Liver (tissue), 9 donors: ENCODE data around the gene CIPC. TPM values are rescaled to one million over a fixed set of nuclear protein-coding genes. Genes with fewer than 3 reads are reported as not detected.

Source experiments
- DNase-seq: peaks from one replicate; pipeline ENCODE4 v3.0.0-alpha.2; 2017; ENCODE audit warnings: low spot score
- H3K27ac ChIP-seq, 2 donors: one replicate each; pipeline ENCODE4 v1.7.0; 2013; ENCODE audit warnings: inconsistent platforms in 2 of 2, low read length in 2 of 2, control low read depth in 1 of 2, low read depth in 1 of 2, mild to moderate bottlenecking in 1 of 2
- H3K27me3 ChIP-seq, 4 donors: one replicate each; pipeline versions ENCODE4 v1.6.1 to v1.7.0; 2013; ENCODE audit warnings: low read length in 3 of 4, inconsistent platforms in 1 of 4, mild to moderate bottlenecking in 1 of 4, moderate library complexity in 1 of 4; ENCODE audit not compliant: control insufficient read depth in 4 of 4, insufficient read depth in 4 of 4
- H3K36me3 ChIP-seq, 4 donors: one replicate each; pipeline versions ENCODE4 v1.6.1 to v1.7.0; 2013; ENCODE audit warnings: low read length in 3 of 4, mild to moderate bottlenecking in 3 of 4, low read depth in 1 of 4, moderate library complexity in 1 of 4; ENCODE audit not compliant: control insufficient read depth in 4 of 4, insufficient read depth in 3 of 4
- H3K4me1 ChIP-seq, 4 donors: one replicate each; pipeline versions ENCODE4 v1.6.1 to v1.7.0; 2013; ENCODE audit warnings: low read length in 3 of 4, mild to moderate bottlenecking in 3 of 4, moderate library complexity in 1 of 4; ENCODE audit not compliant: control insufficient read depth in 4 of 4, insufficient read depth in 4 of 4
- H3K4me3 ChIP-seq, 3 donors: one replicate each; pipeline versions ENCODE4 v1.6.1 to v1.7.0; 2013; ENCODE audit warnings: low read length in 3 of 3, control low read depth in 1 of 3, low read depth in 1 of 3, mild to moderate bottlenecking in 1 of 3
- H3K9ac ChIP-seq, 2 donors: one replicate each; pipeline ENCODE4 v1.7.0; 2013; ENCODE audit warnings: low read length in 2 of 2, mild to moderate bottlenecking in 2 of 2, moderate library complexity in 2 of 2, control low read depth in 1 of 2, low read depth in 1 of 2
- H3K9me3 ChIP-seq, 4 donors: one replicate each; pipeline versions ENCODE4 v1.6.1 to v1.7.0; 2013; ENCODE audit warnings: low read length in 3 of 4; ENCODE audit not compliant: control insufficient read depth in 4 of 4
- FOXA1 ChIP-seq: IDR thresholded peaks from 2 replicates; pipeline ENCODE4 v1.6.1; 2016; ENCODE audit warnings: antibody characterized with exemption
- FOXA2 ChIP-seq: IDR thresholded peaks from 2 replicates; pipeline ENCODE4 v1.6.1; 2016; ENCODE audit warnings: antibody characterized with exemption
- GABPA ChIP-seq, 2 donors: IDR thresholded peaks in 1 of 2; conservative IDR thresholded peaks in 1 of 2; 2 replicates each; pipeline ENCODE4 v1.6.1; 2016; ENCODE audit warnings: antibody characterized with exemption in 2 of 2, mild to moderate bottlenecking in 1 of 2, moderate library complexity in 1 of 2
- HNF4A ChIP-seq, 2 donors: conservative IDR thresholded peaks; 2 replicates each; pipeline ENCODE4 v1.6.1; 2016; ENCODE audit warnings: antibody characterized with exemption in 2 of 2, mild to moderate bottlenecking in 2 of 2
- HNF4G ChIP-seq: IDR thresholded peaks from 2 replicates; pipeline ENCODE4 v1.6.1; 2016; ENCODE audit warnings: antibody characterized with exemption
- JUND ChIP-seq, 2 donors: IDR thresholded peaks; 2 replicates each; pipeline ENCODE4 v1.6.1; 2016; ENCODE audit warnings: antibody characterized with exemption in 2 of 2
- RAD21 ChIP-seq, 2 donors: IDR thresholded peaks; 2 replicates each; pipeline ENCODE4 v1.6.1; 2016; ENCODE audit warnings: antibody characterized with exemption in 2 of 2, mild to moderate bottlenecking in 2 of 2
- RXRA ChIP-seq, 2 donors: IDR thresholded peaks; 2 replicates each; pipeline ENCODE4 v1.6.1; 2017 to 2018; ENCODE audit warnings: antibody characterized with exemption in 2 of 2, mild to moderate bottlenecking in 1 of 2
- SP1 ChIP-seq: IDR thresholded peaks from 2 replicates; pipeline ENCODE4 v1.6.1; 2018; ENCODE audit warnings: antibody characterized with exemption, mild to moderate bottlenecking
- YY1 ChIP-seq: IDR thresholded peaks from 2 replicates; pipeline ENCODE4 v1.6.1; 2016; ENCODE audit warnings: antibody characterized with exemption, mild to moderate bottlenecking
- WGBS: extraction: QIAGEN DNeasy Blood & Tissue Kit; methylation state at CpG from one replicate; pipeline ENCODE4 v1.1.7; 2013; 5-methylcytosine and 5-hydroxymethylcytosine counted together
- polyA plus RNA-seq, 2 donors: library from polyadenylated mRNA; stranded (reverse) in 1 of 2; unstranded in 1 of 2; fragments of 200-250 nt in 1 of 2; fragments of >200 nt in 1 of 2; fragmentation: Nextera tagmentation in 1 of 2; extraction: Ambion mirVana in 1 of 2; gene quantifications; one replicate each; pipeline versions ENCODE4 v1.2.1 to v1.2.3, GENCODE V29; 2013 to 2015
- total RNA-seq, 2 donors: library from RNA; depleted of rRNA; stranded (reverse); fragments of >200 nt; gene quantifications; one replicate each; pipeline ENCODE4 v1.2.3, GENCODE V29; 2014
- TF ChIP-seq, protein P1 (sequence below): fragments of 150-350 bp; IDR thresholded peaks from 2 replicates; pipeline ENCODE4 v1.5.1; 2017; ENCODE audit warnings: improper control_type of control experiment, low read depth, low read length; ENCODE audit not compliant: missing input control
- TF ChIP-seq, protein P2 (sequence below): IDR thresholded peaks from 2 replicates; pipeline ENCODE4 v1.6.1; 2016; ENCODE audit warnings: antibody characterized with exemption, mild to moderate bottlenecking
- TF ChIP-seq, protein P3 (sequence below): IDR thresholded peaks from 2 replicates; pipeline ENCODE4 v1.6.1; 2016; ENCODE audit warnings: antibody characterized with exemption
- TF ChIP-seq, protein P4 (sequence below): IDR thresholded peaks from 2 replicates; pipeline ENCODE4 v1.6.1; 2016; ENCODE audit warnings: antibody characterized with exemption
- donor health status: healthy.
- donor health status: healthy.
- donor health status: healthy.
- donor health status: healthy.
- donor health status: healthy.

The CIPC gene
- total and polyA plus RNA-seq, 4 donors: 5.2 to 17.8 (median 6.7) TPM

DNA sequence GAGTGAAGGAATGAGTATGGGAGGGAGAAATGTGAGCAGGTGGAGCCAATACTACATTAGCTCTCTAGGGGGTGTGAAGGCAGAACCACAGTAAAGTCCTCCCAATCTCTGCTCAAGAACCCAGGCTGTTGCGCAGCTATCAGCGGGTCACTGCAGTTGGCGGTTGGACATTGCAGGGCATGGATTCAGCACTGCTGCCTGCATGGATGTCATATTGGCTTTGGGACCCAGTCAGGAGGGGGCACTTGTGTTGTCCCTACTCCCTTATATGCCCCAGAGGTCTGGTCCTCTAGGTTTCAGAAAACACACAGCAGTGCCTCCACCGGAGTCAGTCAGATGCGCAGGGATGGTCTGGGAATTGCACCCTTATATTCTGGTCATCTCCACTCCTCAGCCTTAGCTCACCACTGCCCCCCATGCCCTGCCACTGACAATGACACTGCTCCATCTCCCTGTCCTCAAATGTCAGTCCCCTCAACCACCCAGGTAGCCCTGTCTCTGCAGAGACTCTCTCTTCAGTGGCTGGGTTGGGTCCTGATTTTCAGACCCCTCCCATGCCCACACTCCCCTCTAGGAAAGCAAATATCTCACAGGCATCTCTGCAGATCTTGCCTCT lies 33.9 kb downstream of the CIPC start:
- 90% methylated on average over 5 of the region's 5 CpGs for WGBS
- no peak overlapping the region for H3K27ac ChIP-seq
- H3K4me3 ChIP-seq: no peak overlapping the region
- no peak overlapping the region for H3K9ac ChIP-seq
- TF ChIP-seq, protein P1, sequence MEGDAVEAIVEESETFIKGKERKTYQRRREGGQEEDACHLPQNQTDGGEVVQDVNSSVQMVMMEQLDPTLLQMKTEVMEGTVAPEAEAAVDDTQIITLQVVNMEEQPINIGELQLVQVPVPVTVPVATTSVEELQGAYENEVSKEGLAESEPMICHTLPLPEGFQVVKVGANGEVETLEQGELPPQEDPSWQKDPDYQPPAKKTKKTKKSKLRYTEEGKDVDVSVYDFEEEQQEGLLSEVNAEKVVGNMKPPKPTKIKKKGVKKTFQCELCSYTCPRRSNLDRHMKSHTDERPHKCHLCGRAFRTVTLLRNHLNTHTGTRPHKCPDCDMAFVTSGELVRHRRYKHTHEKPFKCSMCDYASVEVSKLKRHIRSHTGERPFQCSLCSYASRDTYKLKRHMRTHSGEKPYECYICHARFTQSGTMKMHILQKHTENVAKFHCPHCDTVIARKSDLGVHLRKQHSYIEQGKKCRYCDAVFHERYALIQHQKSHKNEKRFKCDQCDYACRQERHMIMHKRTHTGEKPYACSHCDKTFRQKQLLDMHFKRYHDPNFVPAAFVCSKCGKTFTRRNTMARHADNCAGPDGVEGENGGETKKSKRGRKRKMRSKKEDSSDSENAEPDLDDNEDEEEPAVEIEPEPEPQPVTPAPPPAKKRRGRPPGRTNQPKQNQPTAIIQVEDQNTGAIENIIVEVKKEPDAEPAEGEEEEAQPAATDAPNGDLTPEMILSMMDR: no peak
- no peak for TF ChIP-seq GABPA (IDR thresholded peaks at IDR 0.05 in 1 of 2, conservative IDR thresholded peaks at IDR 0.05 in 1 of 2)
- TF ChIP-seq RAD21 (IDR thresholded peaks at IDR 0.05): no peak
- TF ChIP-seq, protein P2, sequence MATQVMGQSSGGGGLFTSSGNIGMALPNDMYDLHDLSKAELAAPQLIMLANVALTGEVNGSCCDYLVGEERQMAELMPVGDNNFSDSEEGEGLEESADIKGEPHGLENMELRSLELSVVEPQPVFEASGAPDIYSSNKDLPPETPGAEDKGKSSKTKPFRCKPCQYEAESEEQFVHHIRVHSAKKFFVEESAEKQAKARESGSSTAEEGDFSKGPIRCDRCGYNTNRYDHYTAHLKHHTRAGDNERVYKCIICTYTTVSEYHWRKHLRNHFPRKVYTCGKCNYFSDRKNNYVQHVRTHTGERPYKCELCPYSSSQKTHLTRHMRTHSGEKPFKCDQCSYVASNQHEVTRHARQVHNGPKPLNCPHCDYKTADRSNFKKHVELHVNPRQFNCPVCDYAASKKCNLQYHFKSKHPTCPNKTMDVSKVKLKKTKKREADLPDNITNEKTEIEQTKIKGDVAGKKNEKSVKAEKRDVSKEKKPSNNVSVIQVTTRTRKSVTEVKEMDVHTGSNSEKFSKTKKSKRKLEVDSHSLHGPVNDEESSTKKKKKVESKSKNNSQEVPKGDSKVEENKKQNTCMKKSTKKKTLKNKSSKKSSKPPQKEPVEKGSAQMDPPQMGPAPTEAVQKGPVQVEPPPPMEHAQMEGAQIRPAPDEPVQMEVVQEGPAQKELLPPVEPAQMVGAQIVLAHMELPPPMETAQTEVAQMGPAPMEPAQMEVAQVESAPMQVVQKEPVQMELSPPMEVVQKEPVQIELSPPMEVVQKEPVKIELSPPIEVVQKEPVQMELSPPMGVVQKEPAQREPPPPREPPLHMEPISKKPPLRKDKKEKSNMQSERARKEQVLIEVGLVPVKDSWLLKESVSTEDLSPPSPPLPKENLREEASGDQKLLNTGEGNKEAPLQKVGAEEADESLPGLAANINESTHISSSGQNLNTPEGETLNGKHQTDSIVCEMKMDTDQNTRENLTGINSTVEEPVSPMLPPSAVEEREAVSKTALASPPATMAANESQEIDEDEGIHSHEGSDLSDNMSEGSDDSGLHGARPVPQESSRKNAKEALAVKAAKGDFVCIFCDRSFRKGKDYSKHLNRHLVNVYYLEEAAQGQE: no peak
- TF ChIP-seq, protein P3, sequence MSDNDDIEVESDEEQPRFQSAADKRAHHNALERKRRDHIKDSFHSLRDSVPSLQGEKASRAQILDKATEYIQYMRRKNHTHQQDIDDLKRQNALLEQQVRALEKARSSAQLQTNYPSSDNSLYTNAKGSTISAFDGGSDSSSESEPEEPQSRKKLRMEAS: no peak
- TF ChIP-seq, protein P4, sequence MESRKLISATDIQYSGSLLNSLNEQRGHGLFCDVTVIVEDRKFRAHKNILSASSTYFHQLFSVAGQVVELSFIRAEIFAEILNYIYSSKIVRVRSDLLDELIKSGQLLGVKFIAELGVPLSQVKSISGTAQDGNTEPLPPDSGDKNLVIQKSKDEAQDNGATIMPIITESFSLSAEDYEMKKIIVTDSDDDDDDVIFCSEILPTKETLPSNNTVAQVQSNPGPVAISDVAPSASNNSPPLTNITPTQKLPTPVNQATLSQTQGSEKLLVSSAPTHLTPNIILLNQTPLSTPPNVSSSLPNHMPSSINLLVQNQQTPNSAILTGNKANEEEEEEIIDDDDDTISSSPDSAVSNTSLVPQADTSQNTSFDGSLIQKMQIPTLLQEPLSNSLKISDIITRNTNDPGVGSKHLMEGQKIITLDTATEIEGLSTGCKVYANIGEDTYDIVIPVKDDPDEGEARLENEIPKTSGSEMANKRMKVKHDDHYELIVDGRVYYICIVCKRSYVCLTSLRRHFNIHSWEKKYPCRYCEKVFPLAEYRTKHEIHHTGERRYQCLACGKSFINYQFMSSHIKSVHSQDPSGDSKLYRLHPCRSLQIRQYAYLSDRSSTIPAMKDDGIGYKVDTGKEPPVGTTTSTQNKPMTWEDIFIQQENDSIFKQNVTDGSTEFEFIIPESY: no peak
- TF ChIP-seq JUND (IDR thresholded peaks at IDR 0.05): no peak
- no peak for TF ChIP-seq HNF4G
- no peak for TF ChIP-seq SP1
- no peak for TF ChIP-seq FOXA1
- TF ChIP-seq HNF4A (conservative IDR thresholded peaks at IDR 0.05): no peak
- no peak for TF ChIP-seq FOXA2
- no peak for TF ChIP-seq YY1
- TF ChIP-seq RXRA (IDR thresholded peaks at IDR 0.05): no peak
- no peaks in the 10 kb centered on the region for H3K36me3 ChIP-seq
- H3K27me3 ChIP-seq: peaks cover 0 to 5% (median 3%) of the 10 kb centered on the region in 4 donors
- no peak for DNase-seq
- no peaks in the 10 kb centered on the region for H3K9me3 ChIP-seq
- no peaks in the 10 kb centered on the region for H3K4me1 ChIP-seq

DNA sequence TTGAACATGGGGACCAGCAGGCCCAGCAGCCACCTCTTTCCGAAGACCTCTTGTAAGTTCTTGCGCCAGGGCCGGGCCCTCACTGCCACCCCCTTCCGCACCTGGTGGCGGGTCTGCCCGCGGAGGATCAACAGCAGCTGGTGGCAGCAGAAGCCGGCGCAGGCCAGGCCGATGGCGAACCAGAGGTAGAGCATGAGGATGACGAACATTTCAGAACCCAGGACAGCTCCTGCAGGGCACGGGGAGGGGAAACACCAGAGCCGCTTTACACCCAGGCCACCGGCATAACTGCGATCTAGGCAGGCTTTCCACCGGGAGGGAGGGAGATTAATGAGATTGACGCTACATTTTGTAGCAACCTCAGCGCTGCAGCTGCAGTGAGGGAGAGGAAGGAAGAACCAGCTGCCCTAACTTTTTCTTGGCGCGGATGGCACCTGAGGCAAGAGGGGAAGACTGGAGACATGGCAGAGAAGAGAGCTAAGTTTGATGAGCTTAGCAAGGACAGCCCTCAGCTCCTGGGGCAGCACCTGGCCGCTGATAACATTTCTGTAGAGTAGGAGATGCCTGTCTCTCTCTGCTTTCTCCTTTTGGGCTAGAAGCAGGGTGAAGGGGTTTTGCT lies 35.8 kb downstream of the CIPC start:
- WGBS: 14% methylated on average over 22 of the region's 22 CpGs
- H3K4me1 ChIP-seq: no peaks in the 10 kb centered on the region
- H3K9me3 ChIP-seq: no peaks in the 10 kb centered on the region
- H3K27me3 ChIP-seq: peaks cover 0 to 10% (median 4%) of the 10 kb centered on the region in 4 donors
- peak; percentile 64 for DNase-seq
- H3K36me3 ChIP-seq: no peaks in the 10 kb centered on the region
- TF ChIP-seq, protein P2: peak; percentile 99
- TF ChIP-seq RAD21 (IDR thresholded peaks at IDR 0.05) (no peak), GABPA (IDR thresholded peaks at IDR 0.05 in 1 of 2, conservative IDR thresholded peaks at IDR 0.05 in 1 of 2) (no peak)
- no peak overlapping the region for H3K9ac ChIP-seq
- H3K4me3 ChIP-seq: no peak overlapping the region
- H3K27ac ChIP-seq: no peak overlapping the region
